T-helper 2 cell (primary cell): ENCODE results near the gene CARF.
"Not testable (repeated sequence)": the region's sequence is repeated elsewhere in the genome, so short reads cannot be mapped to it uniquely, and the experiment has no call there.

Experiments
- DNase-seq, 5 experiments: peaks; one replicate each; pipeline versions ENCODE4 v3.0.0 to v3.0.0-alpha.2; 2012 to 2022
- total RNA-seq, 2 donors: gene quantifications; one replicate each; lab custom pipeline; 2026; lab: John Stamatoyannopoulos, UW

The CARF gene, protein sequence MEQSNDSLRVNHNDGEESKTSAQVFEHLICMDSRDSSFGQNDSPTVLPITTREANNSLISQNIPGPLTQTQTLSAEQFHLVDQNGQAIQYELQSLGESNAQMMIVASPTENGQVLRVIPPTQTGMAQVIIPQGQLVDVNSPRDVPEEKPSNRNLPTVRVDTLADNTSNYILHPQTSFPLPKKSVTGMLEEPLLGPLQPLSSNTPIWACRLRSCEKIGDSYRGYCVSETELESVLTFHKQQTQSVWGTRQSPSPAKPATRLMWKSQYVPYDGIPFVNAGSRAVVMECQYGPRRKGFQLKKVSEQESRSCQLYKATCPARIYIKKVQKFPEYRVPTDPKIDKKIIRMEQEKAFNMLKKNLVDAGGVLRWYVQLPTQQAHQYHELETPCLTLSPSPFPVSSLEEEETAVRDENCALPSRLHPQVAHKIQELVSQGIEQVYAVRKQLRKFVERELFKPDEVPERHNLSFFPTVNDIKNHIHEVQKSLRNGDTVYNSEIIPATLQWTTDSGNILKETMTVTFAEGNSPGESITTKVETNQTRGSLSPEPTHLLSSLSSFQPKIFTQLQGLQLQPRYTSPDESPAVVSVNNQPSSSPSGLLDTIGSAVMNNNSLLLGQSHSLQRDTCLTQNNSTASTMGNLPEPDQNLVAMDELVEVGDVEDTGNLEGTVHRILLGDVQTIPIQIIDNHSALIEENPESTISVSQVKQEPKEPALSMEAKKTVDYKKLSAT
- 9.0 to 32.2 reads per million in 2 donors for total RNA-seq

DNA sequence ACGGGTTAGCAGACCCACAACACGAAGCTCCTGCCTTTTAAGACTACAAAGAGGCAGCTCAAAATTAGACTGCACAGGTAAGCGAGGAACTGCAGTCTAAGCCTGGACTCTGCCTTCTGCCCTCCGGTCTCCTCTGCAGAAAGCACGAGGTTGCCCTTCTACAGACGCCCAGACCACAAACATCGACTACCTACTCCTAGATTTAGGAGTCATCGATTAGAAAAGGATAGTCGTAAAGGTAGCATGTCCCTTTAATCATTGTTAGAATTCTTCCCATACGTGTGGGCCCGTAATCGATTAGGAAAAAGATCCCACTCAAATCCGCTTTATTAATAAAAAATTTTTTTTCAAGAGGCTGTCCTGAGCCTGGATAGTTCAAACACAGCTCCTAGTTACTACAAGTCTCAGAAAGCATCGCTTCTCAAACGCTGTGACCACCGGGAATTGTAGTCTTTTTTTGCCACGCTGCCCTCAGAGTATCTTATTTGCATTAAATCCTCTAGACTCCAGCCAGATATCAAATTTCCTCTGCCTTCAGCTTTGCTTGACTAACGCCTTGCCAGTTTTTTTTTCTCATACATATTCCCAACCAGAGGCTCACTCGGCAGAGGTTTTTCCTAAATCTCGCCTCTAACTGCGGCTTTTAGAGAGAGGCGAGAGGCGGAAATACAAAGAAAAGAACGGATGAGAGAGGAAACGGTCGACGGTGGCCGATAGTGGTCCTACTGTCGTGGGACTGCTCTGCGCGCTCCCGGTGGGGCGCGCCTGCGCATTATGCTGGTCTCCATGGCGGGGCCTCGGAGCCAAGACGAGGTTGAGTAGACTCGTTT lies at the start of gene CARF, which contains the start of gene WDR12:
Gene CARF (plus strand): TSS at position 764 of the 830 bp plus-strand sequence. CDS start 29,628 bp downstream, outside the sequence.
Gene WDR12 (minus strand): TSS at position 162 of the 830 bp plus-strand sequence. CDS start 197 bp downstream, outside the sequence.
- peak; percentile 76 to 96 (median 87) for DNase-seq

DNA sequence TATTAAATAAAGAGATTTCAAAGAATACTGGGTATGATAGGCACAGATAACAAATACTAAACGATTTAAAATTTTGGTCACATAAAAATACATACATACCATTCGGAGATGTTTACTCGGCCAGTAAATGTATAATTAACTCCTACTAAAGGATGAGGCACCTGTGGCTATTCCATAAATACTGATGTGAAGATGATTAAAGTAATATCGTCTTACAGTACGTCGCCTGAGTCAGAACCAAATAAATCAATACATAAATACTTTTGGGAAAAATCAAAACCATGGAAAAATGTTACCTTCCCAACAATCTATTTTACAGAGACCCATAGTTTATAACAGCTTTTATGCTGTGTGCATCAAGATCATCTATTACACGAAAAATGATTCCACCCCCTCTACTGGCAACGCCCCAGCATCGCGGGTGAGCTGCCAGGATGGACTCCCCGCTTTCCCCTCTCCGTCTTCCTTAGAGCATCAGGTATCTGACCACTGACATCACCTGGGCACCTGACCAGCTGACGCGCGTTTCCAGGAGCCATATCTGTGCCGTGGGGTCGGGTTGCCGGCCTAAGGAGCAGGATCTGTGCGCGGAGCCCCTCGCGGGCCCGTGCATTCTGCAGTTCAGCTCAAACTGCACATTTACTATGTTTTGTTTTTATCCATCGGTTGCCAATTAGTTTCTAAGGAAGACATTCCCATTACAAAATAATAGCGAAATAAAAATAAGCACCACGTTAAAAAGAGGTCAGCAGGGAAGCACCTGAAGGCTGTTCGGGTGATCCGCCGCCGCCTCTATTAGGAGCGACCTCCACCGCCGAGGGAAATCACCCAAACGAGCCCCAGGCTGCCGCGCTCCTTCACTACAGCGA lies 41.4 kb upstream of the CARF start:
- DNase-seq, result peak; percentile 19 to 70 (median 28)

GRCh38 chr2:202871300-202872141 lies 40.6 kb upstream of the CARF start, which contains the start of gene ICA1L:
Gene ICA1L (minus strand): TSS chr2:202871766. CDS start chr2:202829009, 42,757 bp downstream.
- DNase-seq, result peak; percentile 20 to 63 (median 28)

- no peak for DNase-seq
Observed at GRCh38 chr2:202877699-202878098, 34.4 kb upstream of the CARF start.

DNA sequence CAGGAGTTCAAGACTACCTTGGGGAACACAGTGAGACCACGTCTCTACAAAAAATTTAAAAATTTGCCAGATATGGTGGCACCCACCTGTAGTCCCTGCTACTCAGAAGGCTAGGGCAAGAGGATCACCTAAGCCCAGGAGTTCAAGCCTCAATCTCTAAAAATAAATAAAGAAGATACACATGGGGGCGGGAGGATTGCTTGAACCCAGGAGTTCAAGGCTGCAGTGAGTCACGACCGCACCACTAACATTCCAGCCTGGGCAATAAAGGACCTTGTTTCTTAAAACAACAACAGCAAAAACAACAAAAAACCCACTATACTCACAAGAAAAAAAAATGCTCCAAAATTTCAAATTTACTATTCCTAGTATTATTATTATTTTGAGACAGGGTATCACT lies 30.5 kb upstream of the CARF start:
- no peak for DNase-seq

GRCh38 chr2:202883987-202884675 lies 27.9 kb upstream of the CARF start:
- DNase-seq, result no peak

GRCh38 chr2:202885190-202885589 lies 26.9 kb upstream of the CARF start:
- DNase-seq, result no peak

DNA sequence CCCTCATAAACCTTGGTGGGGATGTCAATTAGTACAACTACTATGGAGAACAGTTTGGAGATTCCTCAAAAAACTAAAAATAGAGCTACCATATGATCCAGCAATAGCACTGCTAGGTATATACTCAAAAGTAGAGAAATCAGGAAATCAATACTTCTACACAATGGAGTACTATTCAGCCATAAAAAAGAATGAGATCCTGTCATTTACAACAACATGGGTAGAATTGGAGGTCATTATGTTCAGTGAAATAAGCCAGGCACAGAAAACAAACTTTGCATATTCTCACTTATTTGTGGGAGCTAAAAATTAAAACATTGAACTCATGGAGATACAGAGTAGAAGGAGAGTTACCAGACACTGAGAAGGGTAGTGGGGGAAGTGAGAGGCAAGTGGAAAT lies 6.6 kb upstream of the CARF start:
- not testable (repeated sequence) for DNase-seq

DNA sequence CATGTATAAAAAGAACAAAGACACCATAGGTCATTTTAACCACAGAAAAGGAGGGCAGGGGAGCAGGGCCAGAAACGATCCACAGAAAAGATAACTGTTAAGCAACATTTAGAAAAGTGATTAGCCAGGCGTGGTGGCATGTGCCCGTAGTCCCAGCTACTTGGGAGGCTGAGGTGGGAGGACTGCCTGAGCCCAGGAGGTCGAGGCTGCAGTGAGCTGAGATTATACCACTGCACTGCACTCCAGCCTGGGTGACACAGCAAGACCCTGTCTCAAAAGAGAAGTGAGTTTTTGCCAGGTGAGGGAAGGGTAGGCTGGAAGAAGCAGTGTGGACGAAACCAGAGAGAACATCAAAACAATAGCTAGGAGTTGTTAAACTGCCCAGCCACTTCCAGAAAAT lies 3.9 kb upstream of the CARF start:
- no peak for DNase-seq

- DNase-seq, result no peak
Observed at GRCh38 chr2:202909394-202910192, 2.5 kb upstream of the CARF start.

- DNase-seq, result not testable (repeated sequence)
Observed at GRCh38 chr2:202910250-202910649, 1.8 kb upstream of the CARF start.

DNA sequence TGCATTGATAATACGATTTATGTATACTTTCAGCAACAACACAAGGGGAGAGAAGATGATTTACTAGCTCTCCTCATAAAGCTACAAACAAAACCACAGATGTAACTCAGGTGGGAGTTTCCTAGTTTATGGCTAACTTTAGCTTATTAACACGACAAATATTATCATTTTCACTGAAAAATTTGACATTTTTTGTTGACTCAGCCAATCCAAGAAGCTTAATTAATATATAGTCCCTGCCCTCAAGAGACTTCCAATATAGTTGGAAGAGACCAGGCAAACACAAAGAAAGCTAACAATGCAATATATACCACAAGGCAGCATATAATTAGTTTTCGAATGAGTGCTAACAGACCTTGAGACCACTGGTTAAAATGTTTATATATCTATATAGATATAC lies 1.4 kb upstream of the CARF start:
- no peak for DNase-seq

DNA sequence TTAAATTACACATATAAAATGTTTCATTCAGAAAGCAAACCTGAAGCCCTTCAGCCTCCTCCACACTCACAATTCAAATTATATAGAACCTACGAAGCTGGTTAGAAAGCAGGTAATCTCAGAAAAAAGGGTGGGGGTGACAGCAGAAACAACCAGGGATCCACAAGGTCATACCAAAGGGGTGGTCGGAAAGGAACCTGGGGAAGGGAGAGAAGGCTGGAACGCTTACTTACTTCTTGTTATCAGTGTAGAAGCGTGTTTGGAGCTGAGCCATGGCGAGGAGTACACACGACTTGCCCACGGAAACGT lies 918 bp upstream of the CARF start:
- DNase-seq, result no peak

DNA sequence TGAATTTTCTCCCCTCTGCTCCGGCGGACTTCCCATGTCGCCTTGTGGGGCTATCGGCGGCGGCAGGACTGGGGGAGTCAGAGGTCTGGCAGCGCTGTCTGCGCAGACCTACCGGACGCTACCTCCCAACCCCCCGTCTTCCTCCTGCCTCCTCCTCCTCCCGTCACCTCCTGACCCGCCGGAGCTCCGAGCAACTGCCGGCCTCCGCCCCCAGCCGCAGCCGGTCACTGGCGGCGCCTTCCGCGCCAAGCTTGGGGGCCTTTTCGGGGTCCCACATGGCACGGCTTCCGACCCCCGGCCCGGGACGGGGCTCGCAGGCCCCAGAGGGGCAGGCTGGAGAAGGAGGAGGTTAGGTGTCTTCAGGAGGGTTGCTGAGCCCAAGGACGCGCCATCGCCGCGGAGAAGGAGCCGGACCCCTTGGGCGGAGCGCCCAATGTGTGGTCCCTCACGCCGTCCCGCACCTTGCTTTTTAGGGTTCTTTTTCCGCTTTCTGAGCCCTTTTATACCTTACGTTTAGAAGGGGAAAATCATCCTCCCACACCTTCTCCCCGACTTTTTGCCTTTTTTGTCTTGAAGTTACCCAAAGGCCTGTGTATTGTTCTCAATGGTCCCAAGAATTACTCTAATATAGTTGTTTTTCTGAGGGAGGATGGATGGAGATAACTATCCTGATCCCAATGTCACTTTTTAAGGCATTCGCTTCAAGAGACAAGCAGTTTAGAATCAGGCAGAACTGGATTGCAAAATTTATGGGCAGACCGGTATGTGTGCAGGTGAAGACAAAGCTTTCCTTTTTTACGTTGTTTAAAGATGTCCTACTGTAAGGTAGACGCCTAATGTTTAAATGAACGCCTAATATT lies 497 bp downstream of the CARF start:
- DNase-seq, result peak in 1 of 5 experiments; percentile 31

GRCh38 chr2:202918860-202919259 lies 6.8 kb downstream of the CARF start:
- no peak for DNase-seq

DNA sequence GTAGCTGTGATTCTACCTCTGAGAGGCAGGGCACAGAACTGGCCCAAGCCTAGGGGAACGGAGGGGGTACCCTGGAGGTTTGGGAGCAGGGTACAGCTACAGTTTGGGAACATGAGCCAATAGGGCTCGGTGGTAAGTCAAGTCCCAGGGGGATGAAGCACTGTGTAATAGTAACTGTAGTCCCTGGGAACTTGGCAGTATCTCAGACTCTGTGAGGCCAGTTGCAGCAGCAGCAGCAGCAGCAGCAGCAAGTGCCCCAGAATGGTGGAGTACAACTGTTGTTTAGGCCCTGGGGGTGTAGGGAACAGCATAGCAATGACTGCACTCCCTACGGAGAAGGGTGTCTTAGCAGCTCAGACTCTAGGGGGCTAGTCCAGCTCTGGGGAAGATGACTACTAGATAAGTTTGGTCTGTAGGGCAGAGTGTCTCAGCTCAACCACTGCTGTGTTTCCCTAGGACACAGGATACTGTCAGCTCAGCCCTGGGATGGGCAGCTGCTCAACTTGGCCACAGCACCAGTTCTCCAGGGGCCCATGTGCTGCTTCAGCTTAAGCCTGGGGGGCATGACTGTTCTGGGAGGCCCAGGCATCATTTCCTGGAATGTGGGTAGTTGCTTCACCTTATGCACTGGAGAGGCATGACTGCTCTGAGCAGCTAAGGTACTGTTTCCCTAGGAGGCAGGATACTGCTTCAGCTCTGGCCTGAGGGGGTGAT lies 20.5 kb downstream of the CARF start:
- no peak for DNase-seq

DNA sequence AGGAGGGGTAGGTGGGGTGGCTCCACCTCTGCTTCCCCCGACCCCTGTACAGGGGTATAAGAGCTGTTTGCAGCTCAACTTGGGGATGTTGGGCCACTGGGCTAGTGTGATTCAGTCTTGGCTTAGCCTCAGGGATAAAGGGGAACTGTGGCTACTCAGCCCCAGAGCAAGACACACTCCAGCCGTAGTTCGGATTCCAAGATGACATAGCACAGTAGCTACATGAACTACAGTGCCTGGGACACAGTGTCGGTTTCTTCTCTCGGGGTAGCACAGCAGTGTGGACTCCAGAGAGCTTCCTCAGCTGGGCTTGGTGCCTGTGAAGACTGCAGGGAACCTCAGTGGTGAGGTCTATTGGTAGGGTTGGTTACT lies 21.1 kb downstream of the CARF start:
- DNase-seq, result no peak

- DNase-seq, result no peak
Observed at GRCh38 chr2:202933958-202934357, 21.9 kb downstream of the CARF start.
